ENCODE data around the gene NR0B2. TPM values are rescaled to one million over a fixed set of nuclear protein-coding genes. Genes with fewer than 3 reads are reported as not detected.

Gene NR0B2
- total RNA-seq, 2 donors from 2014 or later = 4.5 to 6.5 TPM

DNA sequence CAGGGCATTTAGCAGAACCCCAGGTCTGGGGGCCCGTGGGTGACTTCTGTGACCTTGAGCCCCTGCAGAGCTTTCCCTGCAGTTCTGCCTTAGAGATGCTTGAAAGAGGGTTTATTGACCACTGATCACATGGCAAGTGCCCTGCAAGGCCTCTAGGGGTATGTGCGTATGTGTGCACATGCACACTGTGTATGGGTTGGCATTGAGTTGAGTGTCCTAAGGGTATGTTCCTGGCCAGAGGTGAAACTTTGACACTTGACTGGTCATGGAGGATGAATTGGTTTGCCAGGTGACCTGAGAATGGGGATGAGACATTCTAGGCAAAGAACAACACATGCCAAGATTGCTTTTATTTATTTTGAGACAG, 24.9 kb upstream of the NR0B2 start:
- DNase-seq (no peak), ATAC-seq (peak in 1 of 2 donors; percentile 32)
- intact Hi-C loops (cut with DNase I) = no loop called here

- intact Hi-C loops (cut with DNase I) = no loop called here
- ATAC-seq = peak; percentile 72 to 85
Observed at GRCh38 chr1:26938004-26938658, 24.4 kb upstream of the NR0B2 start.

GRCh38 chr1:26936823-26937222, 23.0 kb upstream of the NR0B2 start:
- DNase-seq = no peak
- no peak for ATAC-seq
- intact Hi-C loops (cut with DNase I) = no loop called here

More at GRCh38 chr1:26938004-26938658, 24.4 kb upstream of the NR0B2 start:
- DNase-seq = no peak

GRCh38 chr1:26932531-26932930, 18.8 kb upstream of the NR0B2 start:
- ATAC-seq = no peak
- intact Hi-C loops (cut with DNase I) = no loop called here
- no peak for DNase-seq

- intact Hi-C loops (cut with DNase I) = no loop called here
- DNase-seq (no peak), ATAC-seq (no peak)
Observed at GRCh38 chr1:26923711-26924110, 9.9 kb upstream of the NR0B2 start.

- no peak for ATAC-seq
- DNase-seq = no peak
- intact Hi-C loops (cut with DNase I) = no loop called here
Observed at GRCh38 chr1:26922901-26923300, 9.1 kb upstream of the NR0B2 start.

DNA sequence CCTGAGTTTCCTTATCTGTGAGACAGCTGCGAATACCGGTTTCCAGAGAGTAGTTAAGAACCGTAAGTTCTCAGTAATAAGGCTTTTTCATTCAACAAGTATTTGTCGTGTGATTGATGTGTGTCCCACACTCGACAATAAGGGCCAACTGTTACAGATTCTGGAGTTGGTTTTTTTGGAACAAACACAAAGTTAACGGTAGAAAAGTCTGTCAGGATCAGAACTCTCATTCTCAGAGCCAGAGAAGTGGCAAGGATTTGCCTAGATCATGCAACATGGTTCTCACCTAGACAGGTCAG, 8.6 kb upstream of the NR0B2 start:
- DNase-seq (no peak), ATAC-seq (no peak)
- intact Hi-C loops (cut with DNase I) = no loop called here

DNA sequence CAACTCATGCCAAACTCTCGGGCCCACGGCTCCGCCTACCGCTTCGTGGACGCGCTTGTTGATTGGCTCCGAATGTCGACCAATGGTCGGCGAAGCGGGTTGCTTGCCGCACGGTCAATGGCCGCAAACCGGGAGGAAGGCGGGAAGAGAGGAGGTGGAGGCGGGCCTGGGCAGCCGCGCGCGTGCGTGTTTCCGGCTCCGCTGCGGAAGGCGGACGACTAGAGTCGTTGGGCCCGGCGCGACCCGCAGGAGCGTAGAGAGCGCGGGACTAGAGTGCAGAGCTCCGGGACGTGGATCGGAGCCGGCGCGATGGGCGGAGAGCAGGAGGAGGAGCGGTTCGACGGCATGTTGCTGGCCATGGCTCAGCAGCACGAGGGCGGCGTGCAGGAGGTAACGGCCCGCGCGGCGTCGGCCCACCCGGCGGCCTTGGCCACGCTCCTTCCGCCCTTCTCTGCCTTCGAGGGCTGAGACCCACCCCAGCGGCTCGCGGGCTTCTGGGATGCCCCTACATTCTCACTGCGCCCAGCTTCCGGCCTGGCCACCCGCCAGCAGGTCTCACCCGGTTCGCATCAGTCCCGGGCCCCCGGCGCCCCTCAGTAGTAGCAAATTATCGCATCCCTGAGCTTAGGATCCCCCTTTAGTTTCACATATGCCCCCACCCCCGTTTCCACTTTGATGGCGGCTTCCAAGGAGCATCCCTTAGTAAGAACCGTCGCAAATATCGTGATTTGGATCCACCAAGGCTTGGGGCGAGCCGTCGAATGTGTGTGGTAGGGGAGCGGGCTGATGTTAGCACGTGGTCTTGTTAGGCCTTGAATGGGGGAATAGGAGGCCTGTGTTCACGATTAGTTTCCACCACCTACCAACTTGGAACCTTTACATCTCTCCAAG, 8.0 kb upstream of the NR0B2 start, which contains the start of gene NUDC:
Gene NUDC (plus strand): TSS at position 204 of the 891 bp plus-strand sequence. CDS start 106 bp downstream, at position 310.
- intact Hi-C loops (cut with DNase I) = no loop called here
- ATAC-seq (peak; percentile 99), DNase-seq (peak; percentile 98)

GRCh38 chr1:26921126-26921539, 7.4 kb upstream of the NR0B2 start:
- peak; percentile 16 to 35 for ATAC-seq
- DNase-seq = no peak
- intact Hi-C loops (cut with DNase I) = no loop called here

DNA sequence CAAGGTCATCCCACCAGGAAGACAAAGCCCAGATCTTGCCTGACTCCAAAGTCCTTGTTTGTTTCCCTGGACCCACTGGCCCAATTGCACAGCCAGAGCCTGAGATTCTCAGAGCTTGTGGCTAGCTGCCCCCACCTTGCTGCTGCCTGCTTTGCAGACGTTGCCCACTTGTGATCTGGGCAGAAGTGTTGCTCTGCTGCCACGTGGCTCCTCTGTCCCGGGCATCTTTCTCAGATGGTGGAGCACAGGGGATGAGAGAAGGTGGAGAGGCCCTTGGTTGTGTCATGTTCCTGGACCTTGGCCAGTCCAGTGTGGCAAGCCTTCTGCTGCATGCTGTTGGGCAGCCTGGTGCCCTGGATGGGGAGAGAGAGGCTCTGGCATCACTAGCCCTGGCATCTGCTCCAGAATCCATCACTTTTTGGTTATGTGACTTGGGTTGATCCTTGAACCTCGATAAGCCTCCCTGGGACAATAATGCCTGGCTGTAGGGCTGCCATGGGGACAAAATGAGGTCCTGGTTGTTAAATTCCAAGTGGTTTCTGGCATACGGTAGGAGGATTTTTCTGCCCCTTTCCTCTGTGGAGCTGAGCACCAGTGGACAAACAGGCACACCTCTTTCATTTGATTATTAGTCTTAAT, 1.5 kb upstream of the NR0B2 start:
- peak; percentile 19 to 63 for ATAC-seq
- DNase-seq = peak; percentile 52
- intact Hi-C loops (cut with DNase I) = no loop called here

DNA sequence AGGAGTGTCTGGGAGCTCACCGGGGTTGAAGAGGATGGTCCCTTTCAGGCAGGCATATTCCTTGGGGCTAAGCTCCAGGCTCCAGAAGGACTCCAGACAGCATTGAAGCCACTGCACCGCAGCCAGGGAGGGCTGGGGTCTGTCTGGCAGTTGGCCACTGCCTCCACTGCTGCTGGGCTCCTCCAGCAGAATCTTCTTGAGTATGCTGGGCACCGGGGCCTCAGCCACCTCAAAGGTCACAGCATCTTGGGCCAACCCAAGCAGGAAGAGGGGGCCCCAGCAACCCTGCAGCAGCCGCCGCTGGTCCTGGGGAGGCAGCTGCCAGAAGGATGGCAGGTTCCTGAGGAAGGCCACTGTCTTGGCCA, 404 bp downstream of the NR0B2 start:
- peak in 1 of 2 donors; percentile 4 for ATAC-seq
- intact Hi-C loops (cut with DNase I) = no loop called here

GRCh38 chr1:26912147-26912490, 1.7 kb downstream of the NR0B2 start:
- ATAC-seq (no peak), DNase-seq (no peak)
- intact Hi-C loops (cut with DNase I) = no loop called here

More for the DNA sequence above, 404 bp downstream of the NR0B2 start:
- no peak for DNase-seq

DNA sequence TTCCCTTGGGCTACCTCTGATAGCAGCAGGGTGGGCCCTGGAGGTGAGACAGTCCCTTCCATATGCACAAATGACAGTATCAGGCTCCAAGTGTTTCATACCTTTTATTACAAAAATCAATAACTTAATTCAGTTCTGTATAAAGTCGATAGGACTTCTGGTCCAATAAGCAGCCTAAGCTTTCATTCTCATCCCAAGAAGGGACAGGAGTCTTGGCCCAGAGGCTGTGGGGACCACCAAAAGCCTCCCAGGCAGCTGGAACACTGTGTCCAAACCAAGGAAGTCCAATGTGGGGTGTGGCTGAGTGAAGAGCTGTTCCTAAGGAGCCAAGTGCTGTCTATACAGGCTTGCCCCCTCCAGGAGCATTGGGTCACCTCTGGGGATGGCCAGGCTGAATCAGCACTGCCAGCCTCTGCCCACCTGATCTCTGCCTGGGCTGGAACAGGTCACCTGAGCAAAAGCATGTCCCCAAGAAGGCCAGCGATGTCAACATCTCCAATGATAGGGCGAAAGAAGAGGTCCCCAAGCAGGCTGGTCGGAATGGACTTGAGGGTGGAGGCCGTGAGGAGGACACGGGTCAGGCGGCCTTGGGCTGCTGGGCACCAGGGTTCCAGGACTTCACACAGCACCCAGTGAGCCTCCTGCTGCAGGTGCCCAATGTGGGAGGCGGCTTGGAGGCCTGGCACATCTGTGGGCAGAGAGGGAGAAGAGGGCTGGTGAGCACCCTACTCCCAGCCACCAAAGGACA, 2.2 kb downstream of the NR0B2 start:
- no peak for DNase-seq
- ATAC-seq = no peak
- intact Hi-C loops (cut with DNase I) = no loop called here

DNA sequence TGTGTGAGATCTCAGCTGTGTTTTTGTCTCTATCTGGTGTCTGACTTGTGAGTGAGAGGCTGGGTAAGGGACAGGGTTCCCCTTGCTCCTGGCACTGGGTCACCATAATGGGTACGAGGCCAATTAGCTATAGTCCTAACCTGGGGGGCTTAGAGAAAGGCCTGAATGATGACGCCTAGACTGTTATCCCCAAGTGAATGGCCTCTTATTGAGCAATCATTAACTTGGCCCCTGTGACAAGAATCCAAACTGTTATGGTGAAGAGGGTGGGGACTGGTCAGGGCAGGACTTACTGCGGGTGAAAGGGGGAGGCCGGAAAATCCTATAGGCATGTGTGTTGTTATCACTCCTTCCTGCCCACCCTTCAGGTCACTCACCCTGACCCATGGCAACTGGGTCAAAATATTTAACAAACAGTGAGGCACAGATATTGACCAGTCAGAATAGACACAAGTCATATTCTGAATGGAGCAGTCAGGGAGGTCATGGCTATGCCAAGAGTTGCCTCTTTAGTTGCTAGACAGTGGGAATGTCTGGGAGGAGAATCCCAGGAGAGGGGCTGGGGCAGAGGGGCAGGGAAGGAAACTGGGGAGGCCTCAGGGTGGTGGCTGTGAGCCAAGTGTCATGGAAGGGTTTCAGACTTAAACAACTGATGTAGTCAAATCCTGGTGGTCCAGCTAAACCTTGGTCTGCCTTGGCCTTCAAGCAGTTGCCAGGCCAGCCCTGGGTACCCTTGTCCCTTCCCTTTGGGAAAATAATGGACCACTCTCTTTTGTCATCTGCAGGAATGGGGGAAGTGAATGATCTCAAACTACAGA, 3.2 kb downstream of the NR0B2 start:
- ATAC-seq = no peak
- intact Hi-C loops (cut with DNase I) = no loop called here

GRCh38 chr1:26909951-26910342, 3.8 kb downstream of the NR0B2 start:
- ATAC-seq (no peak), DNase-seq (no peak)
- intact Hi-C loops (cut with DNase I) = no loop called here

More for the DNA sequence above, 3.2 kb downstream of the NR0B2 start:
- DNase-seq = no peak

DNA sequence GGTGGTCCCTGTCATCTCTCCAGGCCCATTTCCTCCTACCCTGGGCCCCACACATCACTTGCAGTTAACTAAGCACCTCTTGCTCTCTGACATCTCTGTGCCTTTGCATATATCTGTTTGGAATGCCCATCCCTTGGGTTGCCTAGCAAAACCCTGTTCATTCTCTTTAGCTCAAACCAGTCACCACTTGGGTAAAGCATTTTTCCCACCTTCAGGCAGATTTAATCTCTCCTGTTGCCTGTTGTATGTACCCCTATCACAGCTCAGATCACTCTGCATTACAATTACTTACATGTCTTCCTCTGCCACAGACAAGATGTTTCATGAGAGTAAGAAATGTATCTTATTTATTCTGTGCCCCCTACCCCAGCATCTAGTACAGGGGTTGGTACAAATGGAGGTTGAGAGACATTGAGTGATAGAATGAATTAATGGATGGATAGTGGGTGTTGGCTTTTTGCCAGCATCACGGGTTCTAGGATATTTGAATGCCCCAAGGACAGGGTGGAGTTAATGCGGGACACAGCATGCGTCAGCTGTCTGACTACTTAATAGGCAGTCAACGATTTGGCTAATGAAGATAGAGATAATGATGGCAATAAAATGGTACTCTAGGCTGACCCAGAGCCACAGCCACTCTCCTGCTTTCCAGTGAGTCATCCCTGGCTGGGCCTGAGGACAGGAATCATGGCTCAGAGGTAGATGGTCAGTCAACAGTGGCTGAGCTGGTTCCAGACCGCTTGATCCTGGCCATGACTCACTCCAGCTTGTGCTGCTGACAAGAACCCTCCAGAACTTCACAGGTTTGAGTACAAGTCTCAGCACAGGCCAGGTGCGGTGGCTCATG, 6.5 kb downstream of the NR0B2 start:
- ATAC-seq = peak in 1 of 2 donors; percentile 84
- no peak for DNase-seq
- intact Hi-C loops (cut with DNase I) = no loop called here

DNA sequence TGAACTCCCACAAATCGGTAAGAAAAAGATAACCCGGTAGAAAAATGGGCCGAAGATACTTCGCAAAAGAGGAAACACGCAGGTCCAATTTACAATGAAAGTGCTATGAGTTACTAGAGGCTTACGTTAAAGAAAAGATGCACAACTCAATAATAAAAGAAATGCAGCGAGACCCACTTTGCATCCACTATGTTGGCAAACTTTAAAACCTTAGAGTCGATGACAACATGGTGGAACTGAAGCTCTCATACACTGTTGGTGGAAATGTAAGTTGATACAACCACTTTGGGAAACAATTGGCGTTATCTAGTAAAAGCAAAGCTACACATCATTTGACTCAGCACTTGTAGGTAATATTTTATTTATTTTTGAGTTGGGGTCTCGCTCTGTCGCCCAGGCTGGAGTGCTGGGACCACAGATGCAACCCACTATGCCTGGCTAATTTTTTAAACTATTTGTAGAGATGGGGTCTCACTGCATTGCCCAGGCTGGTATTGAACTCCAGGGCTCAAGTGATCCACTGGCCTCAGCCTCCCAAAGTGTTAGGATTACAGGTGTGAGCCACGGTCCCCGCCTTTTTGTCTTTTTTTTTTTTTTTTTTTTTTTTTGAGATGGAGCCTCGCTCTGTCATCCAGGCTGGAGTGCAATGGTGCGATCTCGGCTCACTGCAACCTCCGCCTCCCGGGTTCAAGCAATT, 12.8 kb downstream of the NR0B2 start:
- no peak for ATAC-seq
- intact Hi-C loops (cut with DNase I) = no loop called here
- DNase-seq = no peak
